HepG2 (cell line): ENCODE measurements around the gene ZKSCAN1. TPM values are rescaled to one million over a fixed set of nuclear protein-coding genes. Genes with fewer than 3 reads are reported as not detected.

Experiments used
- BRF2 ChIP-seq: sonication (generic); formaldehyde crosslinking; IDR thresholded peaks from 2 replicates; pipeline ENCODE4 v1.8.1; 2022; ENCODE audit warnings: mild to moderate bottlenecking, missing genetic modification reagents
- CCDC6 ChIP-seq: sonication (generic); formaldehyde crosslinking; IDR thresholded peaks from 2 replicates; pipeline ENCODE4 v1.8.1; 2022; ENCODE audit warnings: mild to moderate bottlenecking, missing genetic modification reagents, moderate library complexity
- CEBPG ChIP-seq: IDR thresholded peaks from 2 replicates; pipeline ENCODE4 v1.6.1; 2016
- DBP ChIP-seq: sonication (generic); formaldehyde crosslinking; IDR thresholded peaks from 2 replicates; pipeline ENCODE4 v1.4.0; 2020; ENCODE audit warnings: missing genetic modification reagents; ENCODE audit errors: not compliant biosample characterization
- DPF2 ChIP-seq: sonication (generic); formaldehyde crosslinking; IDR thresholded peaks from 2 replicates; pipeline ENCODE4 v1.4.0; 2020; ENCODE audit warnings: mild to moderate bottlenecking, low read depth, missing genetic modification reagents, borderline replicate concordance
- FOXC1 ChIP-seq: sonication (generic); formaldehyde crosslinking; IDR thresholded peaks from 2 replicates; pipeline ENCODE4 v1.8.0; 2022; ENCODE audit warnings: mild to moderate bottlenecking, missing genetic modification reagents, borderline replicate concordance
- FOXO1 ChIP-seq: sonication (generic); formaldehyde crosslinking; IDR thresholded peaks from 2 replicates; pipeline ENCODE4 v1.4.0; 2020; ENCODE audit warnings: missing genetic modification reagents
- HOMEZ ChIP-seq: IDR thresholded peaks from 2 replicates; pipeline ENCODE4 v1.6.1; 2016; ENCODE audit warnings: low read depth
- JARID2 ChIP-seq: sonication (generic); formaldehyde crosslinking; IDR thresholded peaks from 2 replicates; pipeline ENCODE4 v1.8.1; 2023; ENCODE audit warnings: missing genetic modification reagents, inconsistent platforms; ENCODE audit not compliant: insufficient replicate concordance
- MTA1 ChIP-seq: sonication (generic); formaldehyde crosslinking; IDR thresholded peaks from 2 replicates; pipeline ENCODE4 v1.4.0; 2020; ENCODE audit warnings: missing genetic modification reagents, mild to moderate bottlenecking, borderline replicate concordance
- NRL ChIP-seq: sonication (generic); formaldehyde crosslinking; IDR thresholded peaks from 2 replicates; pipeline ENCODE4 v1.5.0; 2020; ENCODE audit warnings: missing genetic modification reagents, mild to moderate bottlenecking, moderate library complexity, borderline replicate concordance
- PHB2 ChIP-seq: fragments of 450-650 bp; IDR thresholded peaks from 2 replicates; pipeline ENCODE4 v1.6.1; 2018; ENCODE audit not compliant: partially characterized antibody
- PRPF4 ChIP-seq: fragments of 200-400 bp; formaldehyde crosslinking; IDR thresholded peaks from 2 replicates; pipeline ENCODE4 v1.6.1; 2016; ENCODE audit warnings: low read length, low read depth; ENCODE audit not compliant: poor library complexity, severe bottlenecking
- REXO4 ChIP-seq: sonication (generic); formaldehyde crosslinking; IDR thresholded peaks from 2 replicates; pipeline ENCODE4 v1.8.0; 2022; ENCODE audit warnings: missing genetic modification reagents, mild to moderate bottlenecking, borderline replicate concordance
- RXRB ChIP-seq: IDR thresholded peaks from 2 replicates; pipeline ENCODE4 v1.6.1; 2016; ENCODE audit warnings: borderline replicate concordance, missing genetic modification reagents, missing compliant biosample characterization
- SAFB2 ChIP-seq: sonication (generic); formaldehyde crosslinking; IDR thresholded peaks from 2 replicates; pipeline ENCODE4 v1.5.1; 2020; ENCODE audit warnings: missing genetic modification reagents, low read depth, mild to moderate bottlenecking, borderline replicate concordance
- SMARCE1 ChIP-seq: fragments of 450-650 bp; IDR thresholded peaks from 2 replicates; pipeline ENCODE4 v1.6.1; 2017; ENCODE audit warnings: borderline replicate concordance
- SNAI1 ChIP-seq: sonication (generic); formaldehyde crosslinking; IDR thresholded peaks from 2 replicates; pipeline ENCODE4 v1.5.0; 2020; ENCODE audit warnings: mild to moderate bottlenecking, missing genetic modification reagents, borderline replicate concordance
- SRF ChIP-seq: IDR thresholded peaks from 2 replicates; pipeline ENCODE4 v1.6.1; 2011; ENCODE audit warnings: mild to moderate bottlenecking, low read depth, low read length, moderate library complexity
- TEF ChIP-seq: sonication (generic); formaldehyde crosslinking; IDR thresholded peaks from 2 replicates; pipeline ENCODE4 v1.5.0; 2020; ENCODE audit warnings: missing genetic modification reagents
- ZKSCAN8 ChIP-seq: IDR thresholded peaks from 2 replicates; pipeline ENCODE4 v1.6.1; 2016; ENCODE audit warnings: borderline replicate concordance, missing genetic modification reagents, missing compliant biosample characterization
- ZNF264 ChIP-seq: sonication (generic); formaldehyde crosslinking; IDR thresholded peaks from 2 replicates; pipeline ENCODE4 v1.4.0; 2020; ENCODE audit warnings: missing genetic modification reagents
- ZNF607 ChIP-seq: sonication (generic); formaldehyde crosslinking; IDR thresholded peaks from 2 replicates; pipeline ENCODE4 v1.5.1; 2020; ENCODE audit warnings: missing genetic modification reagents, mild to moderate bottlenecking, borderline replicate concordance
- ZNF773 ChIP-seq: sonication (generic); formaldehyde crosslinking; IDR thresholded peaks from 2 replicates; pipeline ENCODE4 v1.4.0; 2020; ENCODE audit warnings: missing genetic modification reagents, borderline replicate concordance
- ZNF816 ChIP-seq: sonication (generic); formaldehyde crosslinking; IDR thresholded peaks from 2 replicates; pipeline ENCODE4 v1.8.0; 2022; ENCODE audit warnings: missing genetic modification reagents, mild to moderate bottlenecking, borderline replicate concordance
- polyA plus RNA-seq, 8 experiments: library from polyadenylated mRNA; depleted of rRNA in 3 of 8; stranded (reverse) in 7 of 8; unstranded in 1 of 8; fragments of >200 nt; fragmentation: Illumina TruSeq in 4 of 8; extraction: Trizol in 4 of 8; gene quantifications; 2 replicates each; pipeline versions ENCODE4 v1.2.1 to v1.2.3, GENCODE V29; 2011 to 2016; ENCODE audit warnings: low read depth in 4 of 8, missing spikeins in 1 of 8, mixed read lengths in 1 of 8; ENCODE audit not compliant: insufficient read depth in 1 of 8
- total RNA-seq, 5 experiments: library from RNA; depleted of rRNA; stranded (reverse); fragments of >200 nt; fragmentation: Illumina TruSeq; extraction: Trizol; gene quantifications; 2 replicates each; pipeline ENCODE4 v1.2.3, GENCODE V29; 2016; ENCODE audit warnings: low read depth in 1 of 5

Gene ZKSCAN1
- total and polyA plus RNA-seq, 2 of the 13 experiments (the other 11 are each of a cell fraction or from before 2014, with no cell fraction given) = 46.4 to 60.6 TPM

- TF ChIP-seq RXRB (CRISPR knock-in tag) (peak; percentile 97), PHB2 (no peak), DBP (CRISPR knock-in tag) (no peak), ZNF264 (CRISPR knock-in tag) (no peak), SAFB2 (CRISPR knock-in tag) (no peak; the same call in 1 of the 2 replicates), CEBPG (CRISPR knock-in tag) (peak; percentile 44), NRL (CRISPR knock-in tag) (peak; percentile 73; the same call in 1 of the 2 replicates), FOXC1 (peak; percentile 33; the same call in 1 of the 2 replicates), BRF2 (CRISPR knock-in tag) (no peak), MTA1 (CRISPR knock-in tag) (peak; percentile 98), ZNF773 (CRISPR knock-in tag) (no peak), JARID2 (CRISPR knock-in tag) (no peak), ZNF816 (CRISPR knock-in tag) (peak; percentile 81; the same call in 1 of the 2 replicates), DPF2 (CRISPR knock-in tag) (peak; percentile 94; the same call in 1 of the 2 replicates), HOMEZ (CRISPR knock-in tag) (no peak; the same call in none of the 2 replicates), ZKSCAN8 (CRISPR knock-in tag) (peak; percentile 93; the same call in 1 of the 2 replicates), SMARCE1 (no peak), SRF (no peak), SNAI1 (CRISPR knock-in tag) (no peak), FOXO1 (CRISPR knock-in tag) (peak; percentile 98), TEF (CRISPR knock-in tag) (no peak), CCDC6 (CRISPR knock-in tag) (no peak), REXO4 (CRISPR knock-in tag) (no peak), ZNF607 (CRISPR knock-in tag) (peak; percentile 86; the same call in 1 of the 2 replicates), PRPF4 (no peak)
Observed at GRCh38 chr7:100003711-100004661, 11.4 kb upstream of the ZKSCAN1 start (continued).
